ENCODE data around the gene RARS2. TPM values are rescaled to one million over a fixed set of nuclear protein-coding genes. Genes with fewer than 3 reads are reported as not detected.

The RARS2 gene
- total and polyA plus RNA-seq, 2 of the 8 experiments (the other 6 are each of a cell fraction or from before 2014, with no cell fraction given) = 10.2 to 40.5 TPM

DNA sequence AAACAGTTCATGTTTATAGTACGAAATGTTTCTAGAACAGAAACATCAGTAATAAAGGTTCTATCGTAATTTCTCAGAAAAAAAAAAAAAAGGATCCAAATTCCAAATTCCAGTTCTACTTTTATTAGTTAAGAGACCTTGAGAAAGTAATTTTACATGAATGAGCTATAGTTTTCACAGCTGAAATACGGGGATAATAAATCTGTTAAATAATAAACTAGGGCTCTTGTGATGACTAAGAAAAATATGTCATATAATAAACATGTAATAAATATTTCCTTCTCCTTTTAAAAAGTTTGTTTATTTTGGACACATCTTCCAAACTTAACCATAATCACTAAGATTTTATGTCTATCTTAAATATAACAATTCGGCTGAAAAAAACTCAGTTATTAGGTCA, 17.8 kb downstream of the RARS2 start:
- Histone ChIP-seq H3K79me2 (ENCODE audit: control insufficient read depth in 1 of 2, insufficient read depth in 2 of 2, low read length in 2 of 2) (peaks cover 3 to 72% of the 10 kb centered on the region in 2 experiments; a peak in 3 of 4 replicates), H4K5ac (ENCODE audit: insufficient read length, low read depth, low read length) (no peak overlapping the region), H3K4me2 (ENCODE audit: insufficient read depth in 1 of 2, low read depth in 2 of 2, low read length in 2 of 2) (no peak overlapping the region), H2BK5ac (ENCODE audit: low read depth, low read length) (no peak overlapping the region), H3K18ac (ENCODE audit: extremely low read depth, low read length) (no peak overlapping the region), H2BK20ac (ENCODE audit: low read length) (no peak overlapping the region), H3K9ac (replicated peaks in 1 of 4; ENCODE audit: extremely low read depth in 1 of 4, low read depth in 3 of 4, low read length in 3 of 4) (no peak overlapping the region), H4K8ac (ENCODE audit: extremely low read depth, insufficient read depth, low read length) (no peak overlapping the region), H2AFZ (ENCODE audit: low read length) (no peak overlapping the region), H3K79me1 (ENCODE audit: low read depth, low read length) (peaks cover 5% of the 10 kb centered on the region), H3K4ac (replicated peaks; ENCODE audit: insufficient read length, low read depth, low read length) (no peak overlapping the region), H3K27me3 (replicated peaks in 1 of 4; ENCODE audit: control insufficient read depth in 3 of 4, extremely low read depth in 1 of 4, insufficient read depth in 3 of 4, low read length in 3 of 4) (no peaks in the 10 kb centered on the region), H3K4me1 (replicated peaks in 1 of 4; ENCODE audit: control insufficient read depth in 3 of 4, insufficient read depth in 4 of 4, low read length in 3 of 4) (peaks cover 0 to 2% (median 0%) of the 10 kb centered on the region in 4 experiments; a peak in 1 of 7 replicates), H2BK120ac (replicated peaks; ENCODE audit: low read depth, low read length) (no peak overlapping the region), H3K23me2 (ENCODE audit: low read depth, low read length) (no peaks in the 10 kb centered on the region), H3K36me3 (ENCODE audit: control insufficient read depth in 2 of 4, insufficient read depth in 4 of 4, low read length in 3 of 4) (peaks cover 0 to 18% (median 0%) of the 10 kb centered on the region in 4 experiments; a peak in 1 of 8 replicates), H3K27ac (ENCODE audit: low read depth, low read length) (no peak overlapping the region), H3K4me3 (ENCODE audit: extremely low read depth in 1 of 4, insufficient read depth in 2 of 4, low read depth in 3 of 4, low read length in 4 of 4) (no peak overlapping the region), H3K56ac (replicated peaks; ENCODE audit: insufficient read length, low read depth, low read length) (no peak overlapping the region), H4K91ac (replicated peaks; ENCODE audit: insufficient read length, low read length) (no peak overlapping the region), H2AK5ac (ENCODE audit: low read depth, low read length) (no peak overlapping the region), H3K9me3 (ENCODE audit: insufficient read depth in 2 of 2, low read depth in 1 of 2, low read length in 1 of 2) (no peaks in the 10 kb centered on the region), H2BK15ac (ENCODE audit: low read length) (no peak overlapping the region), H2BK12ac (ENCODE audit: low read depth, low read length) (no peak overlapping the region), H3K14ac (ENCODE audit: insufficient read length) (no peak overlapping the region), H4K20me1 (replicated peaks in 1 of 2; ENCODE audit: control insufficient read depth in 1 of 2, insufficient read depth in 2 of 2, low read length in 2 of 2) (peaks cover 0 to 6% of the 10 kb centered on the region in 2 experiments), H3K23ac (ENCODE audit: insufficient read length) (no peak overlapping the region)
- POLR2A ChIA-PET (ENCODE audit: partially characterized antibody) = interaction anchor here (0.7 to 1.0 kb wide), 2 partner anchors 16 to 126 kb away, joined by 3 read pairs; no protein-coding TSS in a partner anchor
- DNase-seq (ENCODE audit: low read depth in 1 of 2, low spot score in 2 of 2) = no peak
- CTCF ChIA-PET (ENCODE audit: partially characterized antibody) = no interaction called here
- FAIRE-seq = no peak
- 84% methylated on average over 4 of the region's 4 CpGs; no CpG with 5 or more reads in 1 of the 2 experiments for WGBS, 2 experiments (ENCODE audit: extremely low coverage in 1 of 2, insufficient coverage in 1 of 2, insufficient read length in 1 of 2, insufficient replicate concordance in 2 of 2, low coverage in 1 of 2, low lambda C conversion rate in 2 of 2, missing lambda C conversion rate in 1 of 2)
- TF ChIP-seq TCF12 (IDR thresholded peaks at IDR 0.05; ENCODE audit: low read depth, low read length) = no peak
- TF ChIP-seq RAD21 (IDR thresholded peaks at IDR 0.05 in 1 of 2, conservative IDR thresholded peaks at IDR 0.05 in 1 of 2; ENCODE audit: low read depth in 2 of 2, low read length in 2 of 2) = no peak
- TF ChIP-seq RXRA (IDR thresholded peaks at IDR 0.05; ENCODE audit: insufficient read depth, low read depth, low read length) = no peak

Measured in H1 (cell line).